Subcutaneous adipose tissue (tissue), 4 donors: ENCODE data around the gene TLN1. TPM values are rescaled to one million over a fixed set of nuclear protein-coding genes. Genes with fewer than 3 reads are reported as not detected.

Experiments
- total RNA-seq, 4 donors: library from RNA; depleted of rRNA; stranded (reverse); fragments of >200 nt; gene quantifications; one replicate each; pipeline ENCODE4 v1.1.0, GENCODE V29; 2016
- TF ChIP-seq, protein P1 (sequence below): fragments of 450-650 bp; IDR thresholded peaks from one replicate; pipeline ENCODE4 v1.5.1; 2016; ENCODE audit warnings: low read depth, mild to moderate bottlenecking, control low read depth, antibody characterized with exemption, moderate library complexity

TLN1 gene
- total RNA-seq, 4 donors from 2014 or later: 247 to 590 (median 461) TPM

DNA sequence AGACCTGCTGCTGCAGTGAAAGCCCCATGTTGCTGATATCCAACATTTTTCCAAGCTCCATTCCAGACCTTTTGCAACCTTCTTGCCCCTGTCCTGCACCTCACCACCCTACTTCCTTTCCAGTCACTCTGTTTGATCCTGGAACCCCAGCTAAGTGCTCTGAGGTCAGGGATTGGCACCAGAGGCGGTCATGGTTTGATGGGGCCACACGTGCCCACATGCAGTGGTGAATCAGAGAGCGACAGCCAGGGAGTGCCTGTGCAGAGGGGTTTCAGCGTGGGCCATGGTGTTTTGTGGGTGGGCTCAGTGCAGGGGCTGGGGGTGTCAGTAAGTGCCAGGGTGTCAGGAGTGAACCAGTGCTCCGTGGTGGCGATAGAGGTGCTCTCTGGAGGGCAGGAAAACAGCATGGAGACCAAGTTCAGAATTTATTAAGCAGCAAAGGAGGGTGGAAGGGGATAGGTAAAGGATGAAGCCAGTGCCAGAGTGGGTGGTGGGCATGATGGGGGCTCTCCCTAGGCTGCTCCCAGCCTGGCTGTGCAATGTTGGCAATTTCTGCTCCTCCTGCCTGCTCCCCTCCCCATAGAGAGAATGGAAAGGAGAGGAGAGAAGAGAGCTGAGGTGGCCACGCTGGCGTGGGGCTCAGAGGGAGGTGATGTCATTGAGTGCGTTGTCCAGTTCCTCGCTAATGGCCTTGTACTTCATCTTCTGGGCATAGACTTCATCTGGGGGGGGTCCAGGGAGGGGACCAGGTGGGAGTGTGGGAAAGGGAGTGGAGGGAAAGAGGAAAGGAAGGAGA, 49.3 kb downstream of the TLN1 start:
- TF ChIP-seq, protein P1, sequence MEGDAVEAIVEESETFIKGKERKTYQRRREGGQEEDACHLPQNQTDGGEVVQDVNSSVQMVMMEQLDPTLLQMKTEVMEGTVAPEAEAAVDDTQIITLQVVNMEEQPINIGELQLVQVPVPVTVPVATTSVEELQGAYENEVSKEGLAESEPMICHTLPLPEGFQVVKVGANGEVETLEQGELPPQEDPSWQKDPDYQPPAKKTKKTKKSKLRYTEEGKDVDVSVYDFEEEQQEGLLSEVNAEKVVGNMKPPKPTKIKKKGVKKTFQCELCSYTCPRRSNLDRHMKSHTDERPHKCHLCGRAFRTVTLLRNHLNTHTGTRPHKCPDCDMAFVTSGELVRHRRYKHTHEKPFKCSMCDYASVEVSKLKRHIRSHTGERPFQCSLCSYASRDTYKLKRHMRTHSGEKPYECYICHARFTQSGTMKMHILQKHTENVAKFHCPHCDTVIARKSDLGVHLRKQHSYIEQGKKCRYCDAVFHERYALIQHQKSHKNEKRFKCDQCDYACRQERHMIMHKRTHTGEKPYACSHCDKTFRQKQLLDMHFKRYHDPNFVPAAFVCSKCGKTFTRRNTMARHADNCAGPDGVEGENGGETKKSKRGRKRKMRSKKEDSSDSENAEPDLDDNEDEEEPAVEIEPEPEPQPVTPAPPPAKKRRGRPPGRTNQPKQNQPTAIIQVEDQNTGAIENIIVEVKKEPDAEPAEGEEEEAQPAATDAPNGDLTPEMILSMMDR: no peak

- TF ChIP-seq, protein P1: no peak
Measured at GRCh38 chr9:35682051-35682450, 49.9 kb downstream of the TLN1 start.

- TF ChIP-seq, protein P1: no peak
Measured at GRCh38 chr9:35681341-35682002, 50.5 kb downstream of the TLN1 start.

- TF ChIP-seq, protein P1: no peak
Measured at GRCh38 chr9:35680331-35681105, 51.5 kb downstream of the TLN1 start.

DNA sequence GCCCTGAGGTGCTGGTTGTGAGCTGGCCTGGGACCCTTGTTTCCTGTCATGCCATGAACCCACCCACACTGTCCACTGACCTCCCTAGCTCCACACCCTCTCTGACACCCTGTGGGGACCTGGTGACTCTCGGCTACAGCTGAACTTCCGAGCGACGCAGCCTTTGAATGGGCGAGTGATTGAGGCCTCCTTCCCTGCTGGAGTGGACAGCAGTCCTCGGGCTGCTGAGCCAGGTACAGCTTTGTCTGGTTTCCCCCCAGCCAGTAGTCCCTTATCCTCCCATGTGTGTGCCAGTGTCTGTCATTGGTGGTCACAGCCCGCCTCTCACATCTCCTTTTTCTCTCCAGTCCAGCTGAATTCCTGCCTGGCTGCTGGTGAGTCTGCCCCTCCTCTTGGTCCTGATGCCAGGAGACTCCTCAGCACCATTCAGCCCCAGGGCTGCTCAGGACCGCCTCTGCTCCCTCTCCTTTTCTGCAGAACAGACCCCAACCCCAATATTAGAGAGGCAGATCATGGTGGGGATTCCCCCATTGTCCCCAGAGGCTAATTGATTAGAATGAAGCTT, 52.1 kb downstream of the TLN1 start:
- TF ChIP-seq, protein P1: no peak

DNA sequence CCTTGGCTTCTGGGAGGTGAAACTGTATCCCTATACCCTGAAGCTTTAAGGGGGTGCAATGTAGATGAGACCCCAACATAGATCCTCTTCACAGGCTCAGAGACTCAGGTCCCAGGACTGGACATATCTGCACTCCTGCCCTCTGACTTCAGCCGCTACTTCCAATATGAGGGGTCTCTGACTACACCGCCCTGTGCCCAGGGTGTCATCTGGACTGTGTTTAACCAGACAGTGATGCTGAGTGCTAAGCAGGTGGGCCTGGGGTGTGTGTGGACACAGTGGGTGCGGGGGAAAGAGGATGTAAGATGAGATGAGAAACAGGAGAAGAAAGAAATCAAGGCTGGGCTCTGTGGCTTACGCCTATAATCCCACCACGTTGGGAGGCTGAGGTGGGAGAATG, 52.9 kb downstream of the TLN1 start:
- TF ChIP-seq, protein P1: no peak
